GM23338 (cell line): ENCODE measurements around the gene MTLN. TPM values are rescaled to one million over a fixed set of nuclear protein-coding genes. Genes with fewer than 3 reads are reported as not detected.

ENCODE experiments used
- ATAC-seq: fragments of 200-7000 bp; cut with Tn5 transposase; 3 replicates; pipeline ENCODE4 v1.9.1; 2020
- DNase-seq: peaks from one replicate; pipeline ENCODE4 v3.0.0-alpha.2; 2015; ENCODE audit warnings: low spot score
- H2AFZ ChIP-seq: fragments of 200-600 bp; sonication (generic); 2 replicates; pipeline ENCODE4 v1.8.0; 2016; ENCODE audit warnings: antibody characterized with exemption, mild to moderate bottlenecking, moderate library complexity
- H3F3A ChIP-seq: fragments of 200-600 bp; sonication (generic); replicated peaks from 2 replicates; pipeline ENCODE4 v1.8.0; 2017; ENCODE audit warnings: antibody characterized with exemption, mixed run types, low read depth
- H3K27ac ChIP-seq: fragments of 200-600 bp; sonication (generic); 2 replicates; pipeline ENCODE4 v1.6.1; 2016; ENCODE audit warnings: low read depth
- H3K27me3 ChIP-seq: fragments of 200-600 bp; sonication (generic); 2 replicates; pipeline ENCODE4 v1.8.0; 2016; ENCODE audit warnings: mild to moderate bottlenecking, mixed run types, moderate library complexity; ENCODE audit not compliant: insufficient read depth
- H3K36me3 ChIP-seq: fragments of 200-600 bp; sonication (generic); 2 replicates; pipeline ENCODE4 v1.8.0; 2016; ENCODE audit warnings: mild to moderate bottlenecking; ENCODE audit not compliant: insufficient read depth
- H3K4me1 ChIP-seq: fragments of 200-600 bp; sonication (generic); 2 replicates; pipeline ENCODE4 v1.8.0; 2016; ENCODE audit warnings: mild to moderate bottlenecking, moderate library complexity; ENCODE audit not compliant: insufficient read depth
- H3K4me2 ChIP-seq: fragments of 200-600 bp; sonication (generic); 2 replicates; pipeline ENCODE4 v1.7.1; 2017; ENCODE audit warnings: mixed run types
- H3K4me3 ChIP-seq: fragments of 200-600 bp; sonication (generic); 2 replicates; pipeline ENCODE4 v1.6.1; 2016; ENCODE audit warnings: mixed run types
- H3K79me2 ChIP-seq: fragments of 200-600 bp; sonication (generic); replicated peaks from 2 replicates; pipeline ENCODE4 v1.8.0; 2017; ENCODE audit warnings: mild to moderate bottlenecking; ENCODE audit not compliant: insufficient read depth
- H3K9me2 ChIP-seq: fragments of 200-600 bp; sonication (generic); 2 replicates; pipeline ENCODE4 v1.8.0; 2017; ENCODE audit not compliant: insufficient read depth
- H4K20me1 ChIP-seq: fragments of 200-600 bp; sonication (generic); replicated peaks from 2 replicates; pipeline ENCODE4 v1.8.0; 2017; ENCODE audit warnings: mild to moderate bottlenecking; ENCODE audit not compliant: insufficient read depth
- H3K27ac Mint-ChIP-seq: 2 replicates; pipeline ENCODE4 v1.8.0; 2020; ENCODE audit warnings: inconsistent platforms, mild to moderate bottlenecking, moderate library complexity, mixed read lengths
- H3K27me3 Mint-ChIP-seq: 3 replicates; pipeline ENCODE4 v1.8.0; 2022; ENCODE audit warnings: low read depth, mild to moderate bottlenecking, moderate library complexity, mixed read lengths, inconsistent platforms; ENCODE audit not compliant: insufficient read depth, poor library complexity
- H3K36me3 Mint-ChIP-seq: 3 replicates; pipeline ENCODE4 v1.8.0; 2021; ENCODE audit warnings: low read depth, mild to moderate bottlenecking, inconsistent platforms, moderate library complexity, mixed read lengths
- H3K4me1 Mint-ChIP-seq: 3 replicates; pipeline ENCODE4 v1.8.0; 2020; ENCODE audit warnings: mild to moderate bottlenecking, inconsistent platforms, mixed read lengths
- H3K4me3 Mint-ChIP-seq: 3 replicates; pipeline ENCODE4 v1.8.0; 2021; ENCODE audit warnings: moderate library complexity, mild to moderate bottlenecking, inconsistent platforms, mixed read lengths
- H3K9me3 Mint-ChIP-seq: 3 replicates; pipeline ENCODE4 v1.8.0; 2020; ENCODE audit warnings: moderate library complexity, mild to moderate bottlenecking, inconsistent platforms, mixed read lengths
- CREB1 ChIP-seq: fragments of 250-450 bp; sonication (Bioruptor Pico); IDR thresholded peaks from 2 replicates; pipeline ENCODE4 v1.5.0; 2020; ENCODE audit warnings: low read depth, mild to moderate bottlenecking, moderate library complexity
- ETS1 ChIP-seq: IDR thresholded peaks from 2 replicates; pipeline ENCODE4 v1.6.1; 2016; ENCODE audit warnings: antibody characterized with exemption
- JUNB ChIP-seq: IDR thresholded peaks from one replicate; pipeline ENCODE4 v1.6.1; 2016; ENCODE audit warnings: antibody characterized with exemption; ENCODE audit not compliant: unreplicated experiment
- POLR2AphosphoS5 ChIP-seq: IDR thresholded peaks from 2 replicates; pipeline ENCODE4 v1.6.1; 2016; ENCODE audit warnings: antibody characterized with exemption, low read depth
- REST ChIP-seq: IDR thresholded peaks from one replicate; pipeline ENCODE4 v1.6.1; 2018; ENCODE audit warnings: antibody characterized with exemption; ENCODE audit not compliant: unreplicated experiment
- polyA plus RNA-seq: library from polyadenylated mRNA; unstranded; fragments of >200 nt; fragmentation: Nextera tagmentation; extraction: Ambion mirVana; gene quantifications from 2 replicates; pipeline ENCODE4 v1.2.1, GENCODE V29; 2016
- total RNA-seq: library from RNA; depleted of rRNA; stranded (reverse); fragments of >200 nt; shearing (Covaris generic); gene quantifications from 2 replicates; pipeline ENCODE4 v1.2.3, GENCODE V29; 2014

MTLN gene
- total and polyA plus RNA-seq, 2 experiments from 2014 or later, result 40.2 to 151 TPM

GRCh38 chr2:110205660-110206455 is 6.5 kb downstream of the MTLN start (continued):
- no peak for TF ChIP-seq REST

- Mint-ChIP-seq H3K36me3 (peaks cover 8% of the 10 kb centered on the region), H3K4me3 (peak within 1 kb of the TSS; percentile 89), H3K4me1 (peaks cover 2% of the 10 kb centered on the region; the same call in 2 of the 3 replicates), H3K27ac (peak within 1 kb of the TSS; percentile 57; the same call in 1 of the 2 replicates), H3K27me3 (peaks cover 2% of the 10 kb centered on the region), H3K9me3 (no peaks in the 10 kb centered on the region)
- H4K20me1 ChIP-seq, result no peaks in the 10 kb centered on the region
- H3K4me2 ChIP-seq, result peak within 1 kb of the TSS; percentile 97
- H3K79me2 ChIP-seq, result no peaks in the 10 kb centered on the region
- peak within 1 kb of the TSS; percentile 56 for H3K4me3 ChIP-seq
- TF ChIP-seq ETS1, result peak; percentile 46; the same call in 1 of the 2 replicates
- TF ChIP-seq JUNB, result no peak
- peak; percentile 65 for TF ChIP-seq POLR2AphosphoS5
- TF ChIP-seq CREB1, result peak; percentile 99
- H3K36me3 ChIP-seq, result no peaks in the 10 kb centered on the region
- DNase-seq (peak; percentile 90), ATAC-seq (peak; percentile 99)
- no peak within 1 kb of the TSS for H3K27ac ChIP-seq
- H2AFZ ChIP-seq, result peak within 1 kb of the TSS; percentile 94
- no peaks in the 10 kb centered on the region for H3K9me2 ChIP-seq
- H3F3A ChIP-seq, result no peaks in the 10 kb centered on the region
- H3K27me3 ChIP-seq, result no peaks in the 10 kb centered on the region
- peaks cover 4% of the 10 kb centered on the region; the same call in 1 of the 2 replicates for H3K4me1 ChIP-seq
Measured at GRCh38 chr2:110204408-110205385, 7.7 kb downstream of the MTLN start, which contains the start of gene NPHP1. TSS of gene NPHP1 (minus strand) at chr2:110205013. CDS start at chr2:110204968, 45 bp downstream.
